DMS153 (cell line): ENCODE measurements around the gene TSSK1B.
"Not testable (repeated sequence)": the region's sequence is repeated elsewhere in the genome, so short reads cannot be mapped to it uniquely, and the experiment has no call there.

Experiments used
- DNase-seq: peaks from one replicate; lab custom pipeline; 2025; lab: John Stamatoyannopoulos, UW

TSSK1B gene, protein sequence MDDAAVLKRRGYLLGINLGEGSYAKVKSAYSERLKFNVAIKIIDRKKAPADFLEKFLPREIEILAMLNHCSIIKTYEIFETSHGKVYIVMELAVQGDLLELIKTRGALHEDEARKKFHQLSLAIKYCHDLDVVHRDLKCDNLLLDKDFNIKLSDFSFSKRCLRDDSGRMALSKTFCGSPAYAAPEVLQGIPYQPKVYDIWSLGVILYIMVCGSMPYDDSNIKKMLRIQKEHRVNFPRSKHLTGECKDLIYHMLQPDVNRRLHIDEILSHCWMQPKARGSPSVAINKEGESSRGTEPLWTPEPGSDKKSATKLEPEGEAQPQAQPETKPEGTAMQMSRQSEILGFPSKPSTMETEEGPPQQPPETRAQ

DNA sequence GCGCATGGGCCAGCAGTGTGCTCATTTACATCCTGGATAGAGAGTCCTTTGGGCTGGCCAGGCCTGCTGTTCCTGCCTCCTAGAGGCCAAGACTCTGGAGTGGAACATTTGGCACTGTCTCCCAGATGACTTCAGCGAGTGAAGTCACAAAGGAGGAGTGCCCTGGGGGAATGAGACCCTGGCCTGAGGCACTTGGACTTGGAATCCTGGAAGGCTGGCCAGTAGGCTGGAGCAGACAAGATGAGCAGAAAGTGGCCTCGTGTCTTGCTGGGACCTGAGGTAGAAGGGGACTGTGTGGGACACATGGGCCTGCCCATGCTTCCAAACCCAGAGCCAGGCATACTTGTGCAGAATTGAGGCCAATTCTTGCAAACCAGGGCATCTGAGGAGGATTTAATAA is at the start of gene TSSK1B:
Gene TSSK1B (minus strand): TSS at position 101 of the 400 bp plus-strand sequence. CDS start 150 bp downstream, outside the sequence.
- DNase-seq = no peak

DNA sequence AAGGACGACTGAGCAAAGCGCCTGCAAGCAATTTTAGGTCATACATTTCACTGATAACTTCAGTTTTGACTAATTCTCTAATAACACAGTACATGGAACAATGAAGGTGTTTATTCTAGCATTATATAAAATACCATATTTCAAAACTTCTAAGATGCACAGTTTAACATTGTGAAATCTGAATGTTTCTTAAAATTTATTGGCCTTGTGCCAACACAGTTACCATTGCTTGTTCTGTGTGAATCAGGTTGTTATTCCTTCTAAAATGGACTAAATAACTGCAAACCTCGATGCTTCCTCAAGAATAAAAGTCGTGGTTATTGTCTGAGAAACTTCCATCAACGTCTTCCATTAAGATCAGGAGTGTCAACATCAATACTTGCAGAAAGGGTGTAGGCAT is 45.5 kb upstream of the TSSK1B start:
- no peak for DNase-seq

DNA sequence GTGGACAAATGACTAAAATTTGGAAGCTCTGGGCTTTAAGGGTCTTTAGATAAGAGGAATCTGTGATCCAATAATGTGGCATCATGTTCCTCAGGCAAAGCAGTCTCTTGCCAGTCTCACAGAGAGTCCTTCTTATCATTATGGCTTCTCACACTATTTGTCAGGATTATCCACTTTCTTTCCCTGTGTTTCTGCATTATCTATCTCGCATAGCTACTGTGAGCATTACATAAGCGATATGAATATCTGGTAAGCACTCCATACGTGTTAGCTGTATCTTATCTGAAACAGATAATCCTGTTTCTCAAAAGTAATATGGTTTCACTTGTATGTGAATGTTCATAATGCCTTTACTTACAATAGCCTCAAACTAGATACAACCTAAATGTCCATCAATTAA is 43.9 kb upstream of the TSSK1B start:
- no peak for DNase-seq

DNA sequence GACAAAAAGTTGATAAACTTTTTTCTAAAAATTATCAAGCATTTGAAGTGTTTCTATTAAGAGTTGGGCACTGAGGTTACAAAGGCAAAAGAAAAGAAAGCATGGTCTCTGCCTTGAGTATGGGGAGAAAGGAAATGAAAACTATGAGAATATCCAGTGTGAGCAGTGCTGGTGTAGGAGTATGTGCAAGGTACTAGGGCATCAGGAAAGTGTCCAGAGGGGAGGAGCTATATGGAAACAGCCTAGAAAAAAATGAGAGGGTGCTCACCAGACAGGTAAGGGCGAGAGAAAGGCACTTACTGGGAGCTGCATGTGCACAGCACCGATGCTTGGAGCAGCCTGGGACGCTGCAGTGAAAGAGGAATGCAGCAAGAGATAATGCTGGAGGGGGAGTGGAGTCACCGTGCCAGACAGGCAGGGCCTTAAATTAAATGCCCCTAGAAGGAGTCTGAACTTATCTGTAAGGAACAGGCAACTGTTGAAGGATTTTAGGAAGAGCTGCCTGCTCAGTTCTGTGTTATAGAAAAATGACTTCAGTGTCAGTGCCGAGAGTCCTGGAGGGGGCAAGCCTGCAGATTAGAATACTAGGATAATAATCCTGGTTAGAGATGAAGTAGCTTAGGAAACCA is 39.4 kb upstream of the TSSK1B start:
- DNase-seq = no peak

DNA sequence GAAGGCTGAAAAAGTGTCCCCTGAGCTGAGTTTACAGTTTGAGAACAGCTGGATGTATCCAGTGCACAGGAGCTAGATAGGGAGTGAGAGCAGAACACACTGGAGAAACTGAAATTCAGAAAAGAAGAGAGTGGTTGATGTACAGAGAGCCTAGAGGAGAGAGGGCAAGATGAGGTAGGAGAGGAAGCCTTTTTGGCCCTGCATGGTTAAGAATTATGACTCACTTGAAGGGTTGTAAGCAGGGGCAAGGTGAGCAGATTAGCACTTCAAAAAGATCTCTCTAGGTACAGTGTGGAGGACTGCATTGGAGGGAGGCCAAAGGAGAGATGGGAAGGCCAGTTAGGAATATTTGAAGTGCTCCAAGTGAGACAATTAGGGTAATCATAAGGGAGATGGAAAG is 28.2 kb upstream of the TSSK1B start:
- no peak for DNase-seq

DNA sequence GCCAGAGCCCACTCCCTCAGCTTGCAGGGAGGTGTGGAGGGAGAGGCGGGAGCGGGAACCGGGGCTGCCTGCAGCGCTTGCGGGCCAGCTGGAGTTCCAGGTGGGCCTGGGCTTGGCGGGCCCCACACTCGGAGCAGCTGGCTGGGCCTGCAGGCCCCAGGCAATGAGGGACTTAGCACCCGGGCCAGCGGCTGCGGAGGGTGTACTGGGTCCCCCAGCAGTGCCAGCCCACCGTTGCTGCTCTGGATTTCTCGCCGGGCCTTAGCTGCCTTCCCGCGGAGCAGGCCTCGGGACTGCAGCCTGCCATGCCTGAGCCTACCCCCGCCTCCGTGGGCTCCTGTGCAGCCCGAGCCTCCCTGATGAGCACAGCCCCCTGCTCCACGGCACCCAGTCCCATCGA is 22.3 kb upstream of the TSSK1B start:
- not testable (repeated sequence) for DNase-seq

DNA sequence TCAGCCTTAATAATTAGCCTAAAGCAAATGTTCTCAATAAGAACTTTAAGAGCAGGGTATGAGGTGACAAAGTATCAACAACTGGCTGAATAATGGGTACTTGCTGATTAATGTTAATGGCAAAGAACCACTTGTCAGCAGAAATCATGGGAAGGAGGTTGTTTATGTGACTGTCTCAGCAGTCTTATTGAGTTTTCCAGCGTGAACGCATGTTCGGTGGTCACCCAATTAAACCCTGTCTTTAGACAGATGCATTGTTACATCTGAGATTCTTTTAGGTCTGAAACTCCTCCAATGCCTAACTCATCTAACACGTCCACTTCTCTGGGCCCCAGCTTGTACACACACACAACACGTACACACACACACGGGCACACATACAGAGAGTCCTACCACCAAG is 18.2 kb upstream of the TSSK1B start:
- no peak for DNase-seq

DNA sequence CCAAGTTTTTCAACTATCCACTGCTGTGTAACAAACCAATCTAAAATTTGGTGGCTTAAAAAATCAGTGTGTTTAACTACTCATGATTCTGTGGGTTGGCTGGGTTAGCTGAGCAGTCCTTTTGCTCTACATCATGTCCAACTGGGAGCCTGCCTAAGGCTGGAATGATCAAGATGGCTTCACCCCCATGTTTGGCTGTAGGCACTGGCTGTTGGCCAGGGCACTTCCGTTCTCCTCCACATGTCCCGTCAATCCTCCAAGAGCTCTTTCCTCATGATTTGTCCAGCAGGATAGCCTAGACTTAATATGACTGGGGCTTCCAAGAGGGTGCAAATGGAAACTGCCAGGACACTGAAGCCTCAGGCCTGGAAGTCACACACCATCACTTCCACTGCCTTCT is 17.0 kb upstream of the TSSK1B start:
- no peak for DNase-seq

DNA sequence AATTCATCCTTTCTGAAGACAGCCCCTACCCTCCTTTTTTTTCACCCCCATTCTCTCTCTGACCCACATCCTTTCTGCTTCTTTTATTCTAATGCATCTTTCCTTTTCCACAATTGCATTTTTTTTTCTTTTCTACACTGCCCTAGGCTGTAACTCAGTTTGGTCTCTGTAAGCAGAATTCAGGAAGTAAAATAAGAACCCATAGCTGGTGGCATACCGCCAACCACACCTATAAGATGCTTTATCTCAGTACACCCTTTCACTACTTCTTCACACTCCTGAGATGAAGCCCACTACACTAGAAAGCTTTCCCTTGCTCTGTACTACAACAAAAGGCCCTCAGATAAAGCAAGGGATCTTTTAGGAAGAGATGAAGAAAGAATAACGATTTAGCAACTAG is 16.1 kb upstream of the TSSK1B start:
- DNase-seq = no peak

DNA sequence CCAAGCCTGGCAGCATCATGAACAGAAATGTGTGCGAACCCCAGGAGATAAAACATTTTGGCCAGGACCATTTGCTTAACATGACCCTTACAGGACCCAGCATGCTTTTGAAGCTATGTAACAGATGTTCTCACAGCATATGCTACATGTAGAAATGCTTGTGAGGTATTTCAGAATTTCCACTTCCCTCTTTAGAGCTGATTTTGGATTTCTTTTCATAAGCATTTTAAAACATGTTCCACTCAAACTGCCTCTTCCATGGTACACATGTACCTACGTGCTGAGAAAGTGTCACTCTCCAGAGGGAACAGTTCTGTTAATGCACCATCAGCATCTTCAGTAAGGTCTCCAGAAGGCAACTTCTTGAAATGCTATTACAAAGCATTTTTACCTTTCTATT is 15.7 kb upstream of the TSSK1B start:
- DNase-seq = no peak

DNA sequence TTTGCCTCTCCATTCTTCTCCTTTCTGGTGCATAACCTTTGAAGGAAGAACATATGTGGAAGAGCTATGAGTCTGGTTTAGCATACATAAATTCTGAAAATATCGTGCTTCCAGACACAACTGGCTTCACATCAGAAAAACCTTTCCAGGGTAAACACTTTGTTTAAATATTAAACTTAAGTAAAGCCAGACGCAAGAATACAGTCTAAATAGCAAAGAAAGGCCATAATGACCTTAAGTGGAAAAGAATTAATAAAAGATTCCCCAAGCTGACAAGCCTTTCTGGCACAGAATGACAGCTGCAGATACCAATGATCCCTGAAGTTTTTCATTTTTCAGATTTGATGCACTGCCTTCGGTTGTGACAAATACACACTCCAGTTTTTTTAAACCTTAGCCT is 13.5 kb upstream of the TSSK1B start:
- no peak for DNase-seq

DNA sequence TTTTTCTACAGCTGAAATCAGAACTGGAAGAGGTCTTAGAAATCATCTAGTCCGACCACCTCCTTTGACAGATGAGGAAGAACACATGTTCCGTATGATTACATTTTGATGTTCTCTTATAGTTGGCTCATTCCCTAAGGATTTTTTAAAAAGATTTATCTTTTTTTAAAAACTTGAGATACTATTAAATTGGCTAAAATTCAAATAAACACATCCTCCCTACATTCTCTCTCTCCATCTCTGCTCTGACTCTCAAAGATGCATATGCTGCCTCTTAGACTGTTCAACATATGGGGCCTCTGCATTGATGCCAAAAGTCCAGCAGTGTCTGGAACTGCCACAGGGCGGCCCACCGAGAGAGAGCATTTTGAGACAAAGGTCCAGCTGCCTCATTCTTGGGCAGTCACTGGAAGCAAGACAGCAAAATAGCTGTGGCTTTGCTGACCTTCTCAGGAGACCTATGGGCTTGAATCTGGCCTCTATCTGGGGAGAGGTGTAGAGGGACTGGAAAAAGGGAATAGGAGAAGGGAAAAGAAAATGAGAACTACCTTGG is 12.8 kb upstream of the TSSK1B start:
- DNase-seq = no peak

DNA sequence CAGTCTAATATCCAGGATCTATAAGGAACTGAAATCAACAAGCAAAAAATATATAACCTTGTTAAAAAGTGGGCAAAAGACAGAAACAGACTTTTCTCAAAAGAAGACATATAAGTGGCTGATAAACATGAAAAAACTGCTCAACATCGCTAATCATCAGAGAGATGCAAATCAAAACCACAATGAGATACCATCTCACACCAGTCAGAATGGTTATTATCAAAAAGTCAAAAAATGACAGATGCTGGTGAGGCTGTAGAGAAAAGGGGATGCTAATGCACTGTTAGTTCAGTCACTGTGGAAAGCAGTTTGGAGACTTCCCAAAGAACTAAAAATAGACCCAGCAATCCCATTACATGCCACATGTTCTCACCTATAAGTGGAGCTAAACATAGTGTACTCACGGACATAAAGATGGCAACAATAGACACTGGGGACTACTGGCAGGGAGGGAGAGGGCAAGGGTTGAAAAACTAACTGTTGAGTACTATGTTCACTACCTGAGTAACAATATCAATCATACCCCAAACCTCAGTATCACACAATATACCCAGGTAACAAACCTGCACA is 11.7 kb upstream of the TSSK1B start:
- DNase-seq = no peak

DNA sequence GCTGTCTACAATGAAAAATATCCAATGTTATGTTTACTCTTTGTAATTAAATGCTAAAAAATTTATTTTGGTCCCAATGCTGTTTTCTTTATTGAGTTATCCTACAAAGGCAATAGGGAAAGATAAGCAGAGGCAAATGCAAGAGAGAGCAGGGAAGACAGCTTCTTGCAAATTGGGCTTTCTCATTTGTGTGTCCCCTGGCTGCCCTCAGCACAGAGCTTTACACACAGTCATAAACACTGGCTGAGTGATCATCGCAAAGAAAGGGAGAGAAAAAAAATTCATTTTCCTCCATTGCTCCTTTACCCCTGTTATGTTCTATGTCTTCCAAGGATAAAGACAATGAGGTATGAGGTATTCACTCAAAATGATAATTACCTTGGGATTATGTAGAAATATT is 2.3 kb upstream of the TSSK1B start:
- DNase-seq = no peak

DNA sequence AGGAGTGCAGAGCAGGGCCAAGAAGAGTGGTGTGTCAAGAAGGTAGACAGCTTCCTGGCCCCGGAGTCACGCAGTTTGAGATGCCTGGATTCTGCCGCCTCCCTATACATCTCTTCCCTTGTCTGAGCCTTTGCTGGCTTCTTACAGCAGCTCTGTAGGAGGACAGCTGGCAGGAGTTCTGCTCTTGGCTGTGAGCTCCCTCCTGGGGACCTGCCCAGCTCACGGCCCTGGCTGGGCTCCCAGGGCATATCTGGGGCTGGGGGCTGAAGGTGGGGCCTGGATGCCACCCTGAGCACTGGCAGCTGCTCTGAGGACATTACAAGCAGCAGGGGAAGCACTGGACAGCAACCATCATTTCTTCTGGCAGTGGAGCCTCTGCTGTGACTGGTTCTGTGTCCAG is 786 bp upstream of the TSSK1B start:
- no peak for DNase-seq

DNA sequence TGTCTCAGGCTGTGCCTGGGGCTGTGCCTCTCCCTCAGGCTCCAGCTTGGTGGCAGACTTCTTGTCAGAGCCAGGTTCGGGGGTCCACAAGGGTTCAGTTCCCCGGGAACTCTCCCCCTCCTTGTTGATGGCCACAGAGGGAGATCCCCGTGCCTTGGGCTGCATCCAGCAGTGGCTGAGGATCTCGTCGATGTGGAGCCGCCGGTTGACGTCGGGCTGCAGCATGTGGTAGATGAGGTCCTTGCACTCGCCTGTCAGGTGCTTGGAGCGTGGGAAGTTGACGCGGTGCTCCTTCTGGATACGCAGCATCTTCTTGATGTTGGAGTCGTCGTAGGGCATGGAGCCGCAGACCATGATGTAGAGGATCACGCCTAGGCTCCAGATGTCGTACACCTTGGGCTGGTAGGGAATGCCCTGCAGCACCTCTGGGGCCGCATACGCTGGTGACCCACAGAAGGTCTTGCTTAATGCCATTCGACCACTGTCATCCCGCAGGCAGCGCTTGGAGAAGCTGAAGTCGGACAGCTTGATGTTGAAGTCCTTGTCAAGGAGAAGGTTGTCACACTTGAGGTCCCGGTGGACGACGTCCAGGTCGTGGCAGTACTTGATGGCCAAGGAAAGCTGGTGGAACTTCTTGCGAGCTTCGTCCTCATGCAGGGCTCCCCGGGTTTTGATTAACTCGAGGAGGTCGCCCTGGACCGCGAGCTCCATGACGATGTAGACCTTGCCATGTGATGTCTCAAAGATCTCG is 752 bp downstream of the TSSK1B start:
- DNase-seq = no peak

DNA sequence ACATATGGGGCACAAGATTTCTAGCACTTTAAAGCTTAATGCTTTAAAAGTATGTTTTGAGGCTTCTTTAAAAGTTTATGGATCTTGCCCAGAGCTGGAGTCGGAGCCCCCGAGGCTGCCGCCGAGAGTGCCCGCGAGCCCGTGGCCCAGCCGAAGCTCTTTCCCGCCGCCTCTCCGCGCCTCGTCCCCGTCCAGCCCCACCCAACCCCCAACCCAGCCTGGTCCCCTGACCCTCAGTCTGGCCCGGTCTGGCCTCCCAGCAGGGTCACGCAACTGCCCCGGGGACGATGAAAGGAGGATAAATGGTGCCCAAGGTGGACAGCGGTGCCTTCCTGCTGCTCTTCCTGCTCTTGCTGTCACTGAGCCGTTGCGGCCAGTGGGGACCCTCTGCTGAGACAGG is 1.7 kb downstream of the TSSK1B start:
- no peak for DNase-seq

DNA sequence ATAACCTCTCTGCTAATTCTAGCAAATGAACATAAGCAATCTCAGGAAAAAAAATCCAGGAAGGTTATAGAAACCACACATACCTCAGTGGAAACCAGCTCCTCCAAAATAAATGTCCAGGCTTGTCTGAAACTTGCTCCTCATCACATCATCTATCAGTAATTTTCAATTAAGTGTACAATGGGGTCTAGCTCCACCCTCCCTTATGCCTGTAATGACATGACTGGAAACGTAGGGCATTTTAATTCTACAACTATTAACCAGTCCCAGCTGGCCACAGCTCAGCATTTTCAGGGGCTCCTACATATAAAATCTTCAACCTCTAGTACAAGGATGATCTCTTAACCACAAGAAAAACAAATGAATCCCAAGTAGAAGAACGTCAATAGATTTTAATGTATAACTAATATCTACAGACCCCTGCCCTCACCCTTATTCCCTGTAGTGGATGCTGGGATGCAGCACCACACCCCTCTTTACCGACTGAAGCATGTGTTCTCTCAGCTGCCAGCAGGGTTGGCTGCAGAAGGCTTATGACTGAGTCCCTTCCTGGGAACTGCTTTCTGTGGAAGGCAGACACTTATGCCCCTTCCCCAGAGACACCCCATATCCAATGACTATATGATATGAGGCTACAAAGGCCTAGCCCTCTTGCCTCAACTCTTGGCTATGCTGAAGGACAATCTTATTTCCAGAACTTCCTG is 6.8 kb downstream of the TSSK1B start:
- DNase-seq = no peak

DNA sequence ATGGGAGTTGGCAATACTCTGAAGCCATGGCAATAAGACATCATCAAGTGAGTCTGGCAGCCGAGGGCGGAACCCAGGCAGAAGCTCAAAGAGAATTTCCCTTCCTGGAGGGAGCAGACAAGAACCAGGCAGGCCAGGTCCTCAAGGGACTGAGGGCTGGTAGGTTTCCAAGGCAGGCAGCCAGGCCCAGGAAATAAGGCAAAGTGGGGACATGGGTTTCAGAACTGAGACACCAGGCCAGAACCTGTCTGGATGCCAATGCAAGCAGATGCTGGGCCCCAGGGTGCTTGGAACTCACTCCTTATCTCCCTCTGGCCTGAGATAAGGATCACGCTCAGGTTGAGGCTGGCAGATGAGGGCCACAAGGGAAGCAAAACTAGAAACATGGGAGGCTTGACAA is 8.9 kb downstream of the TSSK1B start:
- DNase-seq = no peak

DNA sequence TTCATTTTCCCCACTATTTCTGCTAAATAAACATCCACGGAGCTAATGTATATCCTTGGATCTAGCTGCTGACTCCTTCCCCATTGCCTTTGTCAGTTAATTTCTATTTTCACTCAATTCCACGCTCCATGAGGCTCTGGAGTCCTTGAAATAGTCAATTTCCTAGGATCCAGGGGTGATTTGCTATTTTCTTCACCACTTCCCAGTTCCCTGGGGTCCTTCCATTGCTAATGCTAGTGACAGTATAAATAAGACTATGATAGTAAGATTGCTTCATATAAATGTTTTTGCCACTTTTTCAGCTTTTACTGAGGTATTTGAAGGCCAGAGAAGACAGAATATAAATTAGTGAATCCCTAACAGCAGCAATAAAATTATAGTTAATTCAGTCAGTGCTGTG is 13.1 kb downstream of the TSSK1B start:
- DNase-seq = no peak

DNA sequence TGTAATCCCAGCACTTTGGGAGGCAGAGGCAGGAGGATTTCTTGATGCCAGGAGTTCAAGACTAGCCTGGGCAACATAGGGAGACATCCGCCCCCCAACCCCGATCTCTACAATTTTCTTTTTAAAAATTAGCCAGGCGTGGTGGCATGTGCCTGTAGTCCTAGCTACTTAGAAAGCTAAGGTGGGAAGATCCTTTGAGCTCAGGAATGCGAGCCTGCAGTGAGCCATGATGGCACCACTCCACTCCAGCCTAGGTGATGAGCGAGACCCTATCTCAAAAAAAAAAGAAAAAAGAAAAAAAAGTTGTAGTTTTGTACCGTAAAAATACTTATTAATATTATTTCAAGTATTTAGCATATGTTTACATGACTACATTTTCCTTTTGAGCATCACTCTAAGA is 29.3 kb downstream of the TSSK1B start:
- DNase-seq = no peak

DNA sequence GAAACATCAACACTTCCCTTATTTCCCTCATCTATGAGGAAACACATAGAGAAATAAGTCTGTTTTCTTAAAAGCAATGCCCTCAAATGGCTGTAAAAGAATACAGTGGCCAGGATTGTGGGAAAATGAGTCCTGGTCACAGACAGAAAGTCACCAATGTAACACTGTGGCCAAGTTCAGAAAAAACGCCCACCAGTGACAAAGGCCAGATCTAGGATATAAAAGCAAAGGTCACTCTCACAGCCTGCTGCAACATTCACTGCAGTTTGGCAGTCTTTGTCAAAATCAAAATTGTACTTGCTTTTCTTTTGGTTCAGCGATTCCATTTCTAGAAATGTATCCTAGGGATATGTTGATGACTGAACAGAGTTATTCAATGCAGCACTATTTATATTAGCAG is 30.5 kb downstream of the TSSK1B start:
- DNase-seq = no peak
